Gastrocnemius medialis (tissue), 4 donors: ENCODE results near the gene GSK3B.

Experiments used
- POLR2A ChIP-seq, 2 donors: fragments of 450-650 bp; IDR thresholded peaks; one replicate each; pipeline ENCODE4 v1.6.1; 2017; ENCODE audit warnings: antibody characterized with exemption in 2 of 2, mild to moderate bottlenecking in 2 of 2, moderate library complexity in 2 of 2
- TF ChIP-seq, protein P1 (sequence below), 5 experiments: fragments of 450-650 bp in 3 of 5; fragments of 200-600 bp in 2 of 5; sonication (generic) in 2 of 5; IDR thresholded peaks in 4 of 5; conservative IDR thresholded peaks in 1 of 5; 1 replicate in 4 of 5; 2 replicates in 1 of 5; pipeline ENCODE4 v1.5.1; 2016 to 2019; ENCODE audit warnings: antibody characterized with exemption in 5 of 5, mild to moderate bottlenecking in 3 of 5, moderate library complexity in 3 of 5

DNA sequence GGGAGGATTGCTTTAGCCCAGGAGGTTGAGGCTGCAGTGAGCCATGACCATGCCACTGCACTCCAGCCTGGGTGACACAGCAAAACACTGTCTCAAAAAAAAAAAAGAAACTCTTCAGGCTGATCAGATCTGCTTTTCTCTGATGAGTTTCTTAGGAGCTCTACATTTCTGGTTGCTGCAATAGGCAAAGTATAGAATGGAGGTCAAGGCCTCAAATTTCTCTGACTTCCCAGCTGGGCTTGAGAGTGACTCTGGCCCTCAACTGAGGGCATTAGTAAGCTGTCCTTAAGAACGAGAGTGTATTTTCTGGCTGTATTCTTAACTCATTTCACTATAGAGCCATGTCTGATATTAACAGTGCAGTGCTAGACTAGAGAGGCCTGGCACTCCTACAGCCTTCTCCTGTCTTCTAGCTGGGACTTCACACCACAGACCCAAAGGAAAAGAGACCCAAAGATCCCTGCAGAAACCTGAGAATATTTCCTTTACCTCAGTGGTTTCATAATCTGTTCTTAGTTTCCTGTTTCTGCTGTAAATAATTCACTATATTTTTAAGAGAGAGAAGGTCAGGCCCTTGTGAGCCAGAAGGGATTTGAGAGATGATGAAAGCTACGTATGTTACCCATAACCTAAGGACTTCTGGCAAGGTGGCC, 314.4 kb downstream of the GSK3B start:
- TF ChIP-seq, protein P1, sequence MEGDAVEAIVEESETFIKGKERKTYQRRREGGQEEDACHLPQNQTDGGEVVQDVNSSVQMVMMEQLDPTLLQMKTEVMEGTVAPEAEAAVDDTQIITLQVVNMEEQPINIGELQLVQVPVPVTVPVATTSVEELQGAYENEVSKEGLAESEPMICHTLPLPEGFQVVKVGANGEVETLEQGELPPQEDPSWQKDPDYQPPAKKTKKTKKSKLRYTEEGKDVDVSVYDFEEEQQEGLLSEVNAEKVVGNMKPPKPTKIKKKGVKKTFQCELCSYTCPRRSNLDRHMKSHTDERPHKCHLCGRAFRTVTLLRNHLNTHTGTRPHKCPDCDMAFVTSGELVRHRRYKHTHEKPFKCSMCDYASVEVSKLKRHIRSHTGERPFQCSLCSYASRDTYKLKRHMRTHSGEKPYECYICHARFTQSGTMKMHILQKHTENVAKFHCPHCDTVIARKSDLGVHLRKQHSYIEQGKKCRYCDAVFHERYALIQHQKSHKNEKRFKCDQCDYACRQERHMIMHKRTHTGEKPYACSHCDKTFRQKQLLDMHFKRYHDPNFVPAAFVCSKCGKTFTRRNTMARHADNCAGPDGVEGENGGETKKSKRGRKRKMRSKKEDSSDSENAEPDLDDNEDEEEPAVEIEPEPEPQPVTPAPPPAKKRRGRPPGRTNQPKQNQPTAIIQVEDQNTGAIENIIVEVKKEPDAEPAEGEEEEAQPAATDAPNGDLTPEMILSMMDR (IDR thresholded peaks at IDR 0.05 in 4 of 5, conservative IDR thresholded peaks at IDR 0.05 in 1 of 5) = no peak
- no peak for TF ChIP-seq POLR2A (IDR thresholded peaks at IDR 0.05)
